ENCODE results near the gene GLOD4. TPM values are rescaled to one million over a fixed set of nuclear protein-coding genes. Genes with fewer than 3 reads are reported as not detected.

Gene GLOD4
- total RNA-seq, 1 donor from 2014 or later = 87.0 TPM

DNA sequence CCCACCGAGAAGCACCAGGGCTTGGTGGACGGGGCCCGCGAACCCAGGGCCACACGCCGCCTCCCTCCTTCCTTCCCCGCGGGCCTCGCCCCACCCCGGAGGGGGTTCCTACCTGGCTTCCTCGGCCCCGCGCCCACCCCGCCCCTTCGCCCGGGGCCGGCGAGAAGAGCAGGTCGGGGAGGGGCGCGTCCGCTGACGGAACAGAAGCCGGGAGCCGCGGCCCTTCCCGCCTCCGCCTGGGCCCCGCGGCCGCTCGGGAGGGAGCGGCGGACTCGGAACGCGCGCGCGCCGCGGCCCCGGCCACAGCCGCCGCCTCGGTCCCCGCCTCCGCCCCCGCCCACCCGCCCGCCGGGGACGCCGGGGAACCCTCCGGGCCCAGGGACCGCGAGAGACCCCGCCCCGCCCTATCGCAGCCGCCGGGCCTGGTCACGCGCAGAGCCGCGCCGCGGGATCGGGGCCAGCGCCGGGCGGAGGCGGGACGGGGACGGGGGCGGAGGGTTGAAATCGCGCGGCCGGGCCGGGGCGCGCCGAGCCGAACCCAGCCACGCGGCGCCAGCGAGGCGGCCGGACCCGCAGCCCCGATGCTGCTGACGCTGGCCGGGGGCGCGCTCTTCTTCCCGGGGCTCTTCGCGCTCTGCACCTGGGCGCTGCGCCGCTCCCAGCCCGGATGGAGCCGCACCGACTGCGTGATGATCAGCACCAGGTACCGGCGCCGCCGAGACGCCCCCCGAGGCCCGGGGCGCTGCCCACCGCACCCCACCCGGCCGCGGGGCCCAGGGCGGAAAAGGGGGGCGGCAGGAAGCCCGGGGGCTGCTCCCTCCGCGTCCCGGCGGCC lies 49.8 kb downstream of the GLOD4 start, which contains the start of gene TLCD3A:
Gene TLCD3A (plus strand): TSS at position 530 of the 835 bp plus-strand sequence. CDS start 52 bp downstream, at position 582.
- Histone ChIP-seq H3K36me3 (ENCODE audit: control insufficient read depth, insufficient read depth, low read length) (no peaks in the 10 kb centered on the region), H3K4me3 (ENCODE audit: low read depth, low read length) (peak within 1 kb of the TSS; percentile 72), H3K27me3 (ENCODE audit: control insufficient read depth, insufficient read depth, low read length) (no peaks in the 10 kb centered on the region)
- TF ChIP-seq, protein P1, sequence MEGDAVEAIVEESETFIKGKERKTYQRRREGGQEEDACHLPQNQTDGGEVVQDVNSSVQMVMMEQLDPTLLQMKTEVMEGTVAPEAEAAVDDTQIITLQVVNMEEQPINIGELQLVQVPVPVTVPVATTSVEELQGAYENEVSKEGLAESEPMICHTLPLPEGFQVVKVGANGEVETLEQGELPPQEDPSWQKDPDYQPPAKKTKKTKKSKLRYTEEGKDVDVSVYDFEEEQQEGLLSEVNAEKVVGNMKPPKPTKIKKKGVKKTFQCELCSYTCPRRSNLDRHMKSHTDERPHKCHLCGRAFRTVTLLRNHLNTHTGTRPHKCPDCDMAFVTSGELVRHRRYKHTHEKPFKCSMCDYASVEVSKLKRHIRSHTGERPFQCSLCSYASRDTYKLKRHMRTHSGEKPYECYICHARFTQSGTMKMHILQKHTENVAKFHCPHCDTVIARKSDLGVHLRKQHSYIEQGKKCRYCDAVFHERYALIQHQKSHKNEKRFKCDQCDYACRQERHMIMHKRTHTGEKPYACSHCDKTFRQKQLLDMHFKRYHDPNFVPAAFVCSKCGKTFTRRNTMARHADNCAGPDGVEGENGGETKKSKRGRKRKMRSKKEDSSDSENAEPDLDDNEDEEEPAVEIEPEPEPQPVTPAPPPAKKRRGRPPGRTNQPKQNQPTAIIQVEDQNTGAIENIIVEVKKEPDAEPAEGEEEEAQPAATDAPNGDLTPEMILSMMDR (IDR thresholded peaks at IDR 0.05; ENCODE audit: insufficient read depth, low read length, poor library complexity, severe bottlenecking) = no peak
- DNase-seq (ENCODE audit: low read depth) = no peak

DNA sequence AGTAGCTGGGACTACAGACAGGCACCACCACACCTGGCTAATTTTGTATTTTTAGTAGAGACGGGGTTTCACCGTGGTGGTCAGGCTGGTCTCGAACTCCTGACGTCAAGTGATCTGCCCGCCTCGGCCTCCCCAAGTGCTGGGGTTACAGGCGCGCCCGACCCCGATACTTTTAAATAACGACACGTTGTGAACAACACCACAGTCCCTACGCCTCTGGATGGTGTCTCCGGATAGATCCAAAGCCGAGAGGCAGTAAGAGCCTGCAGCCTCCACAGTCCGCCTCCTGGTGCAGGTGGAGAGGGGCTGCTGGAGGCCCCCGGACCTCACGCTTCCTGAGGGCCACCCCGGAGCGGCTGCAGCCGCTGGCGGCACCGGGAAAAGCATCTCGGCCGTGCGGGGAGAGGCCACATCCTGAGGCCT lies 50.4 kb downstream of the GLOD4 start:
- no peak for DNase-seq (ENCODE audit: low read depth)
- Histone ChIP-seq H3K4me3 (ENCODE audit: low read depth, low read length) (peak overlapping the region; percentile 72), H3K27me3 (ENCODE audit: control insufficient read depth, insufficient read depth, low read length) (no peaks in the 10 kb centered on the region), H3K36me3 (ENCODE audit: control insufficient read depth, insufficient read depth, low read length) (no peaks in the 10 kb centered on the region)
- TF ChIP-seq, protein P1 (IDR thresholded peaks at IDR 0.05; ENCODE audit: insufficient read depth, low read length, poor library complexity, severe bottlenecking) = no peak

DNA sequence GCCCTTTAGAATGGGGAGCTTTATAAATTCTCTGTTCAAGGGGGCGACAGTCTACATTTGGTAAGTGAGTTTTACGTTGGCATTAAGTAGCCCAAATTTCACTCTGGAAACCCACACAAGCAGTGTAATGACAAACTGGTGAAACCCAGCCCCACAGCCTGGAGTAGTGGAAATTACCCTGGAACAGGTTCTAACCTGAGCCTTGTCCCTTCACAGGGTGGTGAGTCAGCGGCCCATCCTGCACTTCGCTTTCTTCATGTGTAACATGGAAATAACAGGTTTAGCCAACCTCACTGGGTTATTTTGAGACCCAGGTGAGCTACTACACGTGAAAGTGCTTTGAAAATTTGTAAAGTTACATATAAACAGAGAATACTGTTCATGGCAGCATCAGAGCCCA lies 53.2 kb downstream of the GLOD4 start:
- no peaks in the 10 kb centered on the region for H3K27me3 ChIP-seq (ENCODE audit: control insufficient read depth, insufficient read depth, low read length)
- TF ChIP-seq, protein P1 (IDR thresholded peaks at IDR 0.05; ENCODE audit: insufficient read depth, low read length, poor library complexity, severe bottlenecking) = no peak
- DNase-seq (ENCODE audit: low read depth) = no peak
- H3K36me3 ChIP-seq (ENCODE audit: control insufficient read depth, insufficient read depth, low read length) = no peaks in the 10 kb centered on the region
- no peak overlapping the region for H3K4me3 ChIP-seq (ENCODE audit: low read depth, low read length)

DNA sequence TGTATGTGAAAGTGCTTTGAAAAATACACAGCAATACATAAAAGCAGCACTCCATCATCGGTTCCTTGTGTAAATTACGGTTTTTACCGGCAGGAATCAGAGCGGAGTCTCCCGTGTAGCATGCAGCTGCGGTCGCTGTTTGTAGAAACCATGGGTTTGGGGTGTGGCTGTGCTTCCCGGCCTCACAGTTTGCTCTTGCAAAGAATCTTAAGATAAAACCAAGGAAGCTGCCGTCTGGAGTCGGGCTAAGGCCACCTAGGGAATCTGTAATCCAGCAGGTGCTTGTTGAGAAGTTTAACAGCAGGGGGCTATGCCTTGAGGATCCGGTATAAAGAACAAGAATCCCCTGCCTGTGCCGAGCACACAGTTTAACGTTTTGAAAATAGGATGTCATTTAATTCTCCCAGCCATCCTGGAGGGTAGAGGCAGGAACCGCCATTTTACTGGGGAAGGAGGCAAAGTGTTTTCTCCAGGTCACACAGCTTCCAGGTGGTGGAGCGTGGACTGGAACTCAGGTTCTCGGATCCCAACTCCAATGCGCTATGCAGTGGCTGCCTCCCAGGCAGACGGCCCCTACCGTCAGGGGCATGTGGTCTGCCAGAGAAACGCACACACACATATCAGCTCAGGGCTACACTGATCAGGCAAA lies 55.7 kb downstream of the GLOD4 start:
- no peak overlapping the region for H3K4me3 ChIP-seq (ENCODE audit: low read depth, low read length)
- H3K27me3 ChIP-seq (ENCODE audit: control insufficient read depth, insufficient read depth, low read length) = no peaks in the 10 kb centered on the region
- DNase-seq (ENCODE audit: low read depth) = no peak
- TF ChIP-seq, protein P1 (IDR thresholded peaks at IDR 0.05; ENCODE audit: insufficient read depth, low read length, poor library complexity, severe bottlenecking) = no peak
- no peaks in the 10 kb centered on the region for H3K36me3 ChIP-seq (ENCODE audit: control insufficient read depth, insufficient read depth, low read length)

DNA sequence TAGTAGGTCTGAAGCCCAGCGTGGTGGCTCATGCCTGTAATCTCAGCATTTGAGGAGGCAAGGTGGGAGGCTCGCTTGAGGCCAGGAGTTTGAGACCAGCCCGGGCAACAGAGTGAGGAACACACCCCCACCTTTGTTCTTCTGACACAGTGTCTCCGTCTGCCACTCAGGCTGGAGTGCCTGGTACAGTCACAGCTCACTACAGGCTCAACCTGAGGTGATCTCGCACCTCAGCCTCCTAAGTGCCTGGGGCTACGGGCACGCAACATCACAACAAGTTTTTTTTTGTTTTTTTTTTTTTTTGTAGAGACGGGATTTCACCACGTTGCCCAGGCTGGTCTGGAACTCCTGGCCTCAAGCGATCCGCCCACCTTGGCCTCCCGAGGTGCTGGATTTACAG lies 56.3 kb downstream of the GLOD4 start:
- Histone ChIP-seq H3K27me3 (ENCODE audit: control insufficient read depth, insufficient read depth, low read length) (no peaks in the 10 kb centered on the region), H3K36me3 (ENCODE audit: control insufficient read depth, insufficient read depth, low read length) (no peaks in the 10 kb centered on the region), H3K4me3 (ENCODE audit: low read depth, low read length) (no peak overlapping the region)
- TF ChIP-seq, protein P1 (IDR thresholded peaks at IDR 0.05; ENCODE audit: insufficient read depth, low read length, poor library complexity, severe bottlenecking) = no peak
- DNase-seq (ENCODE audit: low read depth) = no peak
